Measurements from ENCODE around the gene TTC39C. TPM values are rescaled to one million over a fixed set of nuclear protein-coding genes. Genes with fewer than 3 reads are reported as not detected.

Gene TTC39C
- total and polyA plus RNA-seq, 2 of the 8 experiments (the other 6 are each of a cell fraction or from before 2014, with no cell fraction given) = 8.1 to 79.1 TPM

DNA sequence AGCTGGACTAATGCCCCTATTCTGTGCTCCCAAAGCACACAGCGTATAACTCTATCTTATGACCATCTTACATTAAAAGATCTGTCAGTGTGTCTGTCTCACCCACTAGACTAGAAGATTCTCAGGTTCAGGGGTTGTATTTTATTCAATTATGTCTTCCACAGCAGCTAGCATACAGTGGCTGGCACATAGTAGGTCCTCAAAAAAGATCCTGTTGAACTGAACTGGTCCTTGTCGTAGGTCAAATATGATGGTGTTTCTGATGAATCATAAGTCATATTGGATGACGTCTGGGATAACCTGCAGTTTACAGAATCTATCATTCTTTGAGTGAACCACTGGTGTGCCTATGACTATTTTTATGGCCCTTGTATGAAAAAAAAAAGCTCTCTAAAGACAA, 11.3 kb upstream of the TTC39C start:
- no peaks in the 10 kb centered on the region for H3K36me3 ChIP-seq (ENCODE audit: control insufficient read depth in 2 of 4, insufficient read depth in 4 of 4, low read length in 3 of 4)
- no peaks in the 10 kb centered on the region for H3K27me3 ChIP-seq (replicated peaks in 1 of 4; ENCODE audit: control insufficient read depth in 3 of 4, extremely low read depth in 1 of 4, insufficient read depth in 3 of 4, low read length in 3 of 4)
- FAIRE-seq (no peak), DNase-seq (ENCODE audit: low read depth in 1 of 2, low spot score in 2 of 2) (no peak)
- H3K14ac ChIP-seq (ENCODE audit: insufficient read length) = no peak overlapping the region
- H4K20me1 ChIP-seq (replicated peaks in 1 of 2; ENCODE audit: control insufficient read depth in 1 of 2, insufficient read depth in 2 of 2, low read length in 2 of 2) = no peaks in the 10 kb centered on the region
- H3K79me1 ChIP-seq (ENCODE audit: low read depth, low read length) = no peaks in the 10 kb centered on the region
- no peak overlapping the region for H3K4me3 ChIP-seq (ENCODE audit: extremely low read depth in 1 of 4, insufficient read depth in 2 of 4, low read depth in 3 of 4, low read length in 4 of 4)
- H3K18ac ChIP-seq (ENCODE audit: extremely low read depth, low read length) = no peak overlapping the region
- no peak overlapping the region for H4K8ac ChIP-seq (ENCODE audit: extremely low read depth, insufficient read depth, low read length)
- H2BK15ac ChIP-seq (ENCODE audit: low read length) = no peak overlapping the region
- 90% methylated on average over 3 of the region's 3 CpGs; no CpG with 5 or more reads in 1 of the 2 experiments for WGBS, 2 experiments (ENCODE audit: extremely low coverage in 1 of 2, insufficient coverage in 1 of 2, insufficient read length in 1 of 2, insufficient replicate concordance in 2 of 2, low coverage in 1 of 2, low lambda C conversion rate in 2 of 2, missing lambda C conversion rate in 1 of 2)
- no peak overlapping the region for H2BK12ac ChIP-seq (ENCODE audit: low read depth, low read length)
- H2AK5ac ChIP-seq (ENCODE audit: low read depth, low read length) = no peak overlapping the region
- H3K56ac ChIP-seq (replicated peaks; ENCODE audit: insufficient read length, low read depth, low read length) = no peak overlapping the region
- no peak overlapping the region for H2BK120ac ChIP-seq (replicated peaks; ENCODE audit: low read depth, low read length)
- H3K23me2 ChIP-seq (ENCODE audit: low read depth, low read length) = no peaks in the 10 kb centered on the region
- no peak overlapping the region for H4K91ac ChIP-seq (replicated peaks; ENCODE audit: insufficient read length, low read length)
- no peak overlapping the region for H3K27ac ChIP-seq (ENCODE audit: low read depth, low read length)
- H3K4me2 ChIP-seq (ENCODE audit: insufficient read depth in 1 of 2, low read depth in 2 of 2, low read length in 2 of 2) = no peak overlapping the region
- H3K23ac ChIP-seq (ENCODE audit: insufficient read length) = no peak overlapping the region
- TF ChIP-seq HDAC6 (IDR thresholded peaks at IDR 0.05; ENCODE audit: low read depth, low read length) (no peak), NANOG (IDR thresholded peaks at IDR 0.05; ENCODE audit: insufficient read depth, low read depth, low read length, poor library complexity, severe bottlenecking) (no peak), NRF1 (IDR thresholded peaks at IDR 0.05; ENCODE audit: low read depth, low read length) (no peak), ASH2L (IDR thresholded peaks at IDR 0.05; ENCODE audit: low read length) (no peak), SIX5 (IDR thresholded peaks at IDR 0.05; ENCODE audit: low read depth, low read length) (no peak), KDM5A (IDR thresholded peaks at IDR 0.05; ENCODE audit: low read length) (no peak), TAF7 (optimal IDR thresholded peaks at IDR 0.05; ENCODE audit: borderline replicate concordance, low read depth, low read length) (no peak), CEBPB (IDR thresholded peaks at IDR 0.05; ENCODE audit: low read depth, low read length) (no peak), CHD1 (IDR thresholded peaks at IDR 0.05; ENCODE audit: low read depth, low read length) (no peak), CBX8 (IDR thresholded peaks at IDR 0.05; ENCODE audit: borderline replicate concordance, low read depth, low read length) (no peak), EP300 (IDR thresholded peaks at IDR 0.05; ENCODE audit: borderline replicate concordance in 1 of 2, low read depth in 2 of 2, low read length in 2 of 2) (no peak), POLR2AphosphoS5 (IDR thresholded peaks at IDR 0.05; ENCODE audit: low read depth, low read length) (no peak), SRF (IDR thresholded peaks at IDR 0.05; ENCODE audit: low read depth, low read length) (no peak), SUZ12 (IDR thresholded peaks at IDR 0.05; ENCODE audit: low read length) (no peak)
- ChIA-PET POLR2A (ENCODE audit: partially characterized antibody) (no interaction called here), CTCF (ENCODE audit: partially characterized antibody) (interaction anchor here (1.1 kb wide), 1 partner anchor 65 kb away, joined by 3 read pairs; no protein-coding TSS in a partner anchor)
- H3K4ac ChIP-seq (replicated peaks; ENCODE audit: insufficient read length, low read depth, low read length) = no peak overlapping the region
- no peak overlapping the region for H2AFZ ChIP-seq (ENCODE audit: low read length)
- H3K9me3 ChIP-seq (ENCODE audit: insufficient read depth in 2 of 2, low read depth in 1 of 2, low read length in 1 of 2) = no peaks in the 10 kb centered on the region
- H3K9ac ChIP-seq (replicated peaks in 1 of 4; ENCODE audit: extremely low read depth in 1 of 4, low read depth in 3 of 4, low read length in 3 of 4) = no peak overlapping the region
- H3K4me1 ChIP-seq (replicated peaks in 1 of 4; ENCODE audit: control insufficient read depth in 3 of 4, insufficient read depth in 4 of 4, low read length in 3 of 4) = no peaks in the 10 kb centered on the region; a peak in 2 of 7 replicates
- H2BK20ac ChIP-seq (ENCODE audit: low read length) = no peak overlapping the region
- no peak overlapping the region for H4K5ac ChIP-seq (ENCODE audit: insufficient read length, low read depth, low read length)
- no peak overlapping the region for H2BK5ac ChIP-seq (ENCODE audit: low read depth, low read length)
- no peaks in the 10 kb centered on the region for H3K79me2 ChIP-seq (ENCODE audit: control insufficient read depth in 1 of 2, insufficient read depth in 2 of 2, low read length in 2 of 2)

All from H1 (cell line).